HG03103 (cell line): ENCODE results near the gene SLIT3.

Source experiments
- ATAC-seq: cut with Tn5 transposase; IDR thresholded peaks from one replicate; pipeline ENCODE4 v1.9.1; 2021; ENCODE audit warnings: low read depth; ENCODE audit not compliant: unreplicated experiment

Gene SLIT3

GRCh38 chr5:169050636-169051035 is 250.3 kb downstream of the SLIT3 start:
- no peak for ATAC-seq

- ATAC-seq = no peak
Observed at GRCh38 chr5:169050146-169050571, 250.8 kb downstream of the SLIT3 start.

GRCh38 chr5:169049712-169050111 is 251.2 kb downstream of the SLIT3 start:
- ATAC-seq = no peak

GRCh38 chr5:169048181-169049125 is 252.5 kb downstream of the SLIT3 start:
- no peak for ATAC-seq

GRCh38 chr5:169044962-169045361 is 256.0 kb downstream of the SLIT3 start:
- ATAC-seq = no peak

GRCh38 chr5:169041180-169041579 is 259.8 kb downstream of the SLIT3 start:
- no peak for ATAC-seq

GRCh38 chr5:169039592-169039991 is 261.3 kb downstream of the SLIT3 start:
- ATAC-seq = no peak

- no peak for ATAC-seq
Observed at GRCh38 chr5:169037466-169037865, 263.5 kb downstream of the SLIT3 start.

- no peak for ATAC-seq
Observed at GRCh38 chr5:169036079-169036805, 264.7 kb downstream of the SLIT3 start.

- no peak for ATAC-seq
Observed at GRCh38 chr5:169029661-169030274, 271.2 kb downstream of the SLIT3 start.

- ATAC-seq = no peak
Observed at GRCh38 chr5:169029037-169029436, 271.9 kb downstream of the SLIT3 start.

GRCh38 chr5:169027501-169028061 is 273.4 kb downstream of the SLIT3 start:
- no peak for ATAC-seq

GRCh38 chr5:169025491-169025890 is 275.4 kb downstream of the SLIT3 start:
- no peak for ATAC-seq

- no peak for ATAC-seq
Observed at GRCh38 chr5:169024421-169024820, 276.5 kb downstream of the SLIT3 start.

- ATAC-seq = no peak
Observed at GRCh38 chr5:169022718-169023117, 278.2 kb downstream of the SLIT3 start.

GRCh38 chr5:169020102-169020501 is 280.8 kb downstream of the SLIT3 start:
- no peak for ATAC-seq

GRCh38 chr5:169018925-169019324 is 282.0 kb downstream of the SLIT3 start:
- ATAC-seq = no peak

GRCh38 chr5:169015991-169016390 is 284.9 kb downstream of the SLIT3 start:
- ATAC-seq = no peak

GRCh38 chr5:169013846-169014245 is 287.1 kb downstream of the SLIT3 start:
- no peak for ATAC-seq

- ATAC-seq = no peak
Observed at GRCh38 chr5:169013208-169013728, 287.7 kb downstream of the SLIT3 start.

GRCh38 chr5:169012450-169012849 is 288.5 kb downstream of the SLIT3 start:
- ATAC-seq = no peak
